KBM-7 (cell line): ENCODE data around the gene NFATC3.

Source experiments
- DNase-seq: peaks from one replicate; pipeline ENCODE4 v3.0.0-alpha.2; 2015
- in situ Hi-C: fragments of 300-500 bp; cut with MboI; formaldehyde crosslinking; loops from 2 replicates; pipeline ENCODE4 v1.14.3; 2020; ENCODE audit warnings: low sequenced_read_pairs, low pct_unique_long_range_greater_than_20kb, mixed read lengths

The NFATC3 gene

DNA sequence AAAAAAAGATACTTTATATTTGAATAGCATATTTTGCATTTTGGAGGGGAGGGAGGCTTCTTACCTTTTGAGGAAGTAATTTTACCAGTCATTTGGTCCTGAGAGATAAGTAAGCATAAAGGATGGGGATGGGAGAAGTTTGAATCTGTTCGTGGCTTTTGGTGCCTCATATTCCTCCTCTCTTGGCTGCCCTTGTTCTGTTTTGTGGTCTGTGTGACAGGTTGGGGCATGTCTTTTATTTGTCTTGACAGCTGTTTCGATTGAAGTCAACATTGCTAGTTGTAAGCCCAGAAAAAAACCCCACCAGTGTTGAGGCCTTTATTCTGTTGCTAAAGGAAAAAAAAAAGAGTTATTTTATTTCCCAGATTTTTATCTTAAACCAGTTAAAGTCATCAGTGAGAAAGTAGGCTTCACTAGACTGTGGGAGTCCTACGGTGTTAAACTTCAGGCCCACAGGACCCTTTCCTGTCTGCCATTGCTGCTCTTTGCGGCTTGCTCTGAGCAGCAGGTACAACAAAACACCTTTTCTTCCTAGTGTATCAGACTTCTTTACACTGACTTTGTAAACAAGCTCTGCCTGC, 190.5 kb downstream of the NFATC3 start:
- DNase-seq, result peak; percentile 98
- in situ Hi-C loops, result no loop called here

DNA sequence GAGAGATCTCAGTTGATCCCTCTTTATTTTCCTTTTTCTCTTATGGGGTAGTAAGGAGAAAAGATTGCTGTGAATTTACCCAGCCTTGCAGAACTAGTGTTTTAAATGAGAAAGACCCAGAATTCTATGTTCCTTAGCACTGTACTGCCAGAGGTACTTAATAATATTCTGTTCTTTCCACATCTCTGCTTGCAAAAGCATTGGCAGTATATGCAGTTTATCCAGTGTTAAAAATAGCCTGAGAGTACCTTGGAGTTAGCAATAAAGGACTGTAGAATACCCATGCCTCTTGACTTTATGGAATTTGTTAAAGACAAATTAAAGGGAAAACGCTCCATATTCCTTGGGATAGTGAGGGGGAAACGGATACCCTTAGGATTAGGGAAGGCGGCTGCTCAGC, 191.1 kb downstream of the NFATC3 start:
- DNase-seq, result no peak
- in situ Hi-C loops, result no loop called here
